Activated CD4-positive, alpha-beta T cell treated with anti-CD3 and anti-CD28 coated beads for 4 hours (primary cell): Measurements from ENCODE around the gene S1PR1.

Experiments
- DNase-seq, 2 donors: peaks; one replicate each; pipeline ENCODE4 v3.0.0-alpha.2; 2020

Gene S1PR1

GRCh38 chr1:101250222-101250621 lies 13.4 kb downstream of the S1PR1 start:
- DNase-seq, result no peak

GRCh38 chr1:101250656-101251272 lies 13.9 kb downstream of the S1PR1 start:
- no peak for DNase-seq

GRCh38 chr1:101251504-101251903 lies 14.7 kb downstream of the S1PR1 start:
- no peak for DNase-seq

GRCh38 chr1:101253976-101254674 lies 17.3 kb downstream of the S1PR1 start:
- DNase-seq, result no peak

- DNase-seq, result no peak
These were observed 20.9 kb downstream of the S1PR1 start for GRCh38 chr1:101257500-101258325.

- no peak for DNase-seq
These were observed 22.9 kb downstream of the S1PR1 start for GRCh38 chr1:101259744-101260148.

- DNase-seq, result no peak
These were observed 23.9 kb downstream of the S1PR1 start for GRCh38 chr1:101260556-101261350.

GRCh38 chr1:101261623-101262022 lies 24.8 kb downstream of the S1PR1 start:
- DNase-seq, result no peak

GRCh38 chr1:101262060-101262459 lies 25.2 kb downstream of the S1PR1 start:
- DNase-seq, result no peak

GRCh38 chr1:101262630-101263348 lies 26.0 kb downstream of the S1PR1 start:
- DNase-seq, result no peak

GRCh38 chr1:101264697-101265096 lies 27.9 kb downstream of the S1PR1 start:
- DNase-seq, result no peak

- DNase-seq, result no peak
These were observed 28.9 kb downstream of the S1PR1 start for GRCh38 chr1:101265684-101266083.

GRCh38 chr1:101267082-101267481 lies 30.3 kb downstream of the S1PR1 start:
- no peak for DNase-seq

GRCh38 chr1:101268893-101269292 lies 32.1 kb downstream of the S1PR1 start:
- no peak for DNase-seq

- no peak for DNase-seq
These were observed 38.9 kb downstream of the S1PR1 start for GRCh38 chr1:101275672-101276071.

GRCh38 chr1:101276818-101277217 lies 40.0 kb downstream of the S1PR1 start:
- DNase-seq, result no peak

GRCh38 chr1:101278238-101278637 lies 41.4 kb downstream of the S1PR1 start:
- no peak for DNase-seq

- no peak for DNase-seq
These were observed 42.0 kb downstream of the S1PR1 start for GRCh38 chr1:101278845-101279244.

GRCh38 chr1:101280049-101280592 lies 43.3 kb downstream of the S1PR1 start:
- DNase-seq, result no peak

GRCh38 chr1:101280942-101281654 lies 44.3 kb downstream of the S1PR1 start:
- DNase-seq, result no peak

GRCh38 chr1:101281751-101282150 lies 44.9 kb downstream of the S1PR1 start:
- DNase-seq, result no peak
